ENCODE results near the gene MGAT4B. TPM values are rescaled to one million over a fixed set of nuclear protein-coding genes. Genes with fewer than 3 reads are reported as not detected.

The MGAT4B gene
- total RNA-seq, 1 experiment from 2014 or later, result 151 TPM

- TF ChIP-seq ZNF425 (CRISPR knock-in tag; conservative IDR thresholded peaks at IDR 0.05), result no peak
Observed at GRCh38 chr5:179788193-179788854, 18.3 kb downstream of the MGAT4B start (continued).

- peaks cover 5% of the 10 kb centered on the region for H3K36me3 Mint-ChIP-seq
- peaks cover 2% of the 10 kb centered on the region; the same call in 1 of the 2 replicates for H3K27me3 Mint-ChIP-seq (ENCODE audit: low read depth)
- no peak for DNase-seq (ENCODE audit: low spot score)
- H3K4me3 Mint-ChIP-seq, result no peak overlapping the region
- no peak for ATAC-seq
- H3K27ac Mint-ChIP-seq, result no peak overlapping the region
- ChIA-PET CTCF (interaction anchor here (1.0 kb wide), 1 partner anchor 9 kb away, joined by 4 read pairs; no protein-coding TSS in a partner anchor), POLR2A (no interaction called here)
- no peaks in the 10 kb centered on the region for H3K4me1 Mint-ChIP-seq
- peaks cover 9% of the 10 kb centered on the region for H3K9me3 Mint-ChIP-seq
- TF ChIP-seq ZNF396 (CRISPR knock-in tag; IDR thresholded peaks at IDR 0.05; ENCODE audit: borderline replicate concordance) (no peak), ZNF425 (CRISPR knock-in tag; conservative IDR thresholded peaks at IDR 0.05) (no peak), PREB (CRISPR knock-in tag; IDR thresholded peaks at IDR 0.05; ENCODE audit: borderline replicate concordance) (no peak), STAT6 (CRISPR knock-in tag; conservative IDR thresholded peaks at IDR 0.05; ENCODE audit: low read depth) (no peak), CREB1 (CRISPR knock-in tag; IDR thresholded peaks at IDR 0.05) (no peak), ATF3 (CRISPR knock-in tag; conservative IDR thresholded peaks at IDR 0.05) (no peak), EMX1 (CRISPR knock-in tag; IDR thresholded peaks at IDR 0.05) (no peak), PRDM15 (CRISPR knock-in tag; IDR thresholded peaks at IDR 0.05) (no peak), USF1 (CRISPR knock-in tag; IDR thresholded peaks at IDR 0.05) (no peak), E2F5 (CRISPR knock-in tag; IDR thresholded peaks at IDR 0.05) (no peak), HMGXB4 (CRISPR knock-in tag; IDR thresholded peaks at IDR 0.05) (no peak), PRRX2 (CRISPR knock-in tag; IDR thresholded peaks at IDR 0.05) (no peak), AFF4 (CRISPR knock-in tag; IDR thresholded peaks at IDR 0.05; ENCODE audit: borderline replicate concordance) (no peak)
Observed at GRCh38 chr5:179786861-179787260, 19.8 kb downstream of the MGAT4B start.

Measured in WTC11 (cell line).